GM19324 (cell line): ENCODE measurements around the gene HOMER3.
"Not testable (repeated sequence)": the region's sequence is repeated elsewhere in the genome, so short reads cannot be mapped to it uniquely, and the experiment has no call there.

Experiments
- ATAC-seq: cut with Tn5 transposase; IDR thresholded peaks from one replicate; pipeline ENCODE4 v1.9.1; 2021; ENCODE audit warnings: mild to moderate bottlenecking, moderate library complexity; ENCODE audit not compliant: unreplicated experiment, low FRiP score

The HOMER3 gene

GRCh38 chr19:18904334-18905057 lies 36.5 kb downstream of the HOMER3 start:
- ATAC-seq = no peak

- no peak for ATAC-seq
Measured at GRCh38 chr19:18903156-18904037, 37.6 kb downstream of the HOMER3 start.

DNA sequence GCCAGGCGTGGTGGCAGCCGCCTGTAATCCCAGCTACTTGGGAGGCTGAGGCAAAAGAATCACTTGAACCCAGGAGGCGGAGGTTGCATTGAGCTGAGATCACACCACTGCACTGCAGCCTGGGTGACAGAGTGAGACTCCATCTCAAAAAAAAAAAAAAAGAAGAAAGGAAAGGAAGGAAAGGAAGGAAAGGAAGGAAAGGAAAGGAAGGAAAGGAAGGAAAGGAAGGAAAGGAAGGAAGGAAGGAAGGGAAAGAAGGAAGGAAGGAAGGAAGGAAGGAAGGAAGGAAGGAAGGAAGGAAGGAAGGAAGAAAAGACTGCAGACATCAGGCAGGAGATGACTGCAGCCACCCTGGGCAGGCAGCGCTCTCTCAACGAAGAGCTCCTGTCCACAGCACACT lies 38.5 kb downstream of the HOMER3 start:
- not testable (repeated sequence) for ATAC-seq

GRCh38 chr19:18901491-18901890 lies 39.5 kb downstream of the HOMER3 start:
- no peak for ATAC-seq

DNA sequence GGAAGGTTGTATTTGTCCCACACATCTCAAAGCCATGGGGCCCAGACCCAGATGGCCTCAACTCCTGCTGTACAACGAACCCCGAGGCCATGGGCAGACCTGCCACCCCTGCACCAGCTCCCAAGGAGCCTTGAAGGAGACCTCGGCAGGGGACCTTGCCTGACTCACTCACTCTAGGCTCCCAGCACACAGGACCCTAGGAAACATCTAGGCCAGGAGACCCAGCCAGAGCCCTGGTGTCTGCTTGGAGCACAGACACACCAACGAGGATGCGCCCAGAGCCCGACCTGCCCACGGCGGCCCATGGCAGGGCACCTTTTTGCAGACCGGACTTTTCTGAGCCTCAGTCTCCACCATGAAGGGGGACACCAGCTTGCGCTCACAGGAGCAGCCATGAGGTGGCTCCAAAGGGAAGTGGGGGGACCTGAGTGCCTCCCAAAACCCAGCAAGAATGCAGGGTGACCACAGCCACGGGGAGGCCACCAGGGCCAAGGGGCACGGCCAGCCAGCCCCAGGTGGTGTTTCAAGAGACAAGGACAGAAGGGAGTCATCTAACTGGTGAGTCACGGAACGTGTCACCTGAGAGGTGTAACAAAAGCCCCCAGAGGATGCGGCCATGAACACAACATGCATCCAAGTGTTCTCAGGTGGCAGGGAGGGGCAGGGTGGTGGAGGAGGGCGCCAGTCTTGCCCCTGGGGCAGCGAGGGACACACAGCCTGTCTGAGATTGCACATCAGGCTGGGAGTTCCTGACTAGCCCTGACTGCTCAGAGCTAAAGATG lies 40.1 kb downstream of the HOMER3 start:
- no peak for ATAC-seq

- no peak for ATAC-seq
Measured at GRCh38 chr19:18899624-18900560, 41.1 kb downstream of the HOMER3 start.

- no peak for ATAC-seq
Measured at GRCh38 chr19:18898607-18899408, 42.2 kb downstream of the HOMER3 start.

DNA sequence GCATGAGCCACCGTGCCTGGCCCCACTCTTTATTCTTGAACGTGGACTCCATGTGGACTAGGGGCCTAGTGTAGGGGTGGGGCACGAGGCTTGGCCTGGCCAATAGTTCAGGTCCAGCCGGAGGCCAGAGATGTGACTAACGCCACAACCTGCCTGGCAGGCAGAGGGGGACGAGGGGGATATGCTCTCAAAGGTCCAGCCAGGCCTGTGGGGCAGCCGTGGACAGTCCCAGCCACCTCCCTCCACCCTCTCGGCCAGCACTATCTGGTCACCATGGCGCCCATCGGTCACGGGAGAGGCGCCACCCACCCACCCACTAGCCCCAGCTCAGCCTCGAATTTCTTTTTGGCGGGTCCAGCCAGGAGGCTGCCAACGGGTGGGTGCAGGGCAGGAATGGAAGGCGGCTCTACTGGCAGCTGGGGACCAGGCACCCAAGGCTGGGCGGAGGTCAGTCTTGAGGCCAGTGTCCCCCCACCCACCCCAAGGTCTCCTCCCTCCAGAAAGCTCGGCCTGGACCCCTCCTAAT lies 42.9 kb downstream of the HOMER3 start:
- no peak for ATAC-seq

DNA sequence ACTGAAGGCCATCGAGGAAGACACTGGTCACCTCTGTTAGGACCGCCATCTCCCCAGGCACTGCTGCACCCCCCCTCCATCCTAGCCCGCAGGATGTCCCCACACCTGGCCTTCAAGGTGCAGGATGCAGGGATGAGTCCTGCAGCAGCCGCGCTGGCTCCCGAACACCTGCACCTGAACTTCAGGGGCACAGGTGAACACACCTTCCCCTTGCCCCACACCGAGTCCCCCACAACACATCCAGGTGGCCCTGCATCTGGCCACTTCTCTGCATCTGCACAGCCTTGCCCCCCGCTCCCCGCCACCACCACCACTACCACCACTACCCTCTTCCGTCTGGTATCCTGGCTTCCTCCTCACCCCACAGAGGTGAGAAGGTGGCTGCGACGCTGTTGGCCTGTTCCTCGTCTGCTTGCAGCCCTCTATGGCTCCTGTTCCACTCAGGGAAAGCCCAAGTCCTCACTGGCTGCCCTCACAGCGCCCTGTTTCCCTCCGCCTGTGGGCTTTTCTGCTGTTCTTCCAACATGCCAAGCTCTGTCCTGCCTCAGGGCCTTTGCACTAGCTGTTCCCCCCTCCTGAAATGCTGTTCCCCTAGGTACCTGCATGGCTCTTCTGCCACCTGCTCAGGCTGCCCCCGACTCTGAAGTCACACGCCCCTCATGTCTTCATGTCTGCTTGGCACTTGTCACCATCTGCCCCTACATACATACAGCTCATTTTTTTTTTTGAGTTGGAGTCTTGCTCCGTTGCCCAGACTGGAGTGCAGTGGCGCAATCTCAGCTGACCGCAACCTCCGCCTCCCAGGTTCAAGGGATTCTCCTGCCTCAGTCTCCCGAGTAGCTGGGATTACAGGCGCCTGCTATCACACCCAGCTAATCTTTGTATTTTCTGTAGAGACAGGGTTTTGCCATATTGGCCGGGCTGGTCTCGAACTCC lies 43.7 kb downstream of the HOMER3 start:
- ATAC-seq = no peak

DNA sequence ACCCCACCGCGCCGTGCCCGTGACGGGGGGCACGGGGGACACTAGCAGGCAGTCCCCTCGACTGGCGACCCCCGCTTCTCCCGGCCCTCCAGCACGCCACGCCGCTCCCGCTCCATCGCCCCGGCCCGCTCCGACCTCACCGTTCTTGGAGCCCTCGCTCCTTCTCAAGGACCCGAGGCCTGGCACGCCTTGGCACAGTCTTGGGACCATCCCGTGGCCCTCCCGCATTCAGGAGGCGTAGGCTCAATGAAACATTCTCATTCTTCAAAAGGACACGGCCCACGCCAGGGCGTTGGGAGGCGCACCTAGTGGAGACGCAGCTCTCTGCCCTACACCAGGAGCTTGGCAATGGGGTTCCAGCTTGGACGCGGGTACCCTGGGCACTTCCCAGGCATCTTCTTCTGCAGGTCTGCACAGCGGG lies 44.6 kb downstream of the HOMER3 start:
- ATAC-seq = no peak

GRCh38 chr19:18895824-18896341 lies 45.1 kb downstream of the HOMER3 start, which contains the start of gene CERS1:
CERS1 (minus strand) TSS chr19:18896158; CDS start chr19:18896072, 86 bp downstream.
- no peak for ATAC-seq

DNA sequence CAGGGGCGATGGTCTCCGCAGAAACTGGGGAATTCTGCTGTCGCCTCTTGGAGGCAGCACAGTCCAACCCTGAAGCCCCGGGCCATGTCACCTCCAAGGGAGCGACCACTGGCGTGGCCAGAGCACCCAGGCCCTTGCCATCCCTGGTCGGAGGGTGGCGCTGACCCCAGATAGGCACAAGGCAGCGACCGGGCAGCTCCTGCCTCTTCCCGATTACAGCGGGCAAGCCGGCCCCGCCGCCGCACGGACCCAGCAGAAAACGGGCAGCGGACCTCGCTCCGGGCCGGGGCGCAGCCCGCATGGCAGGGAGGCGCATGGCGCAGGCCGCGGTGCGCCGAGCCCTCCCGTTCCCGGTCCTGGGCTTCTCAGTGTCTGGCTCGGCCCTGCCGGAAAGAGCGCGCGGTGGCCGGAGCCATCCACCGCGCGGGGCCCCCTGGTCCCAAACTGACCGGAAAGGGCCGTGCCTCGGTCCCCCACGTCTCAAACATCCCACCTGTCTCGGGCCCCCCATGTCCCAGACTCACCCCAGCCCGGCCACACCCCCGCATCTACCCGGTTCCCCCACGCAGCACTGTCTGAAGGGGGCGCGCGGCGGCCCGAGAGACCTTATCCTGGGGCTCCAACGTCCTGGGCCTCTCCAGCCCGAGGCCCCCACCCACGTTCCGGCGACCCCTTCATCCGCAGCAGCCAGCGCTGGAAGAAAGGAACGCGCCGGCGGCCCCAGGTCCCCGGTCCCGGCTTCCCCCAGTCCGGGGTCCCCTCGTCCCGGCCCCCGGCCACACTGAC lies 45.8 kb downstream of the HOMER3 start:
- ATAC-seq = no peak

DNA sequence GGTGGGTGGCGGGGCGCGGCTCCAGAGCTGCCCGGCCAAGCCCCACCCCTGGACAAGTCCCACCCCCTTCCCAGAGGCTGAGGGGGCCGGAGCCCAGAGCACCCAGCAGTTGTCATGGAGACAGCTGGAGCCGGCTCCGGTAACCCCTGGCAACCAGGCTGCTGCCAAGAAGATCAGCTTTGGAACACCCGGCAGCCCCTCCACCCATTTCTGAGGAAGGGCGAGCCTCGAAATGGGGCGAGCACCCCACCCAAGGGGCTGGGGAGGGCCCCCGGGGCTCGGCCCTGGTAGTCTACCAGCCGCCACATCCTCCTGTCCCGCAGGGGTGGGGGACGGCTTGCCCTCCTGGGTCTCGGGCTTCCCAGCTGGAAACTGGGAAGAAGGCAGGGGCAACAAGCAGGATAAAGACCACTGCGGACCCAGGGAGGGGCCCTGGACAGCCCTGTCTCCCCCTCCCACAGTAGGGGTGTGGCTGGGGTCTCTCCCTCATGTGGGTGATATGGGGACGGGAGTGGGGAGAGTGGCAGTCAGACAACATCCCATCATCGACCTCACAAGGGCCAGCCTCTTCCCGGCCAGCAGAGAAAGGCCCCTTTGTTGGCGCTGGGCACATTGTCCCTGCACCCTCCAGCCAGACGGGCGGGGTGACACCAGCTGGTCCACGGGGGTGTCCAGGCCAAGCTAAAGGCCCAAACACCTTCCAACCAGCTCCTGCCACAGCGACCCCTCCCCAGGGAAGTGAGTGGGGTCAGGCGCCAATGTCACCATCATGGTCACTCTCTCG lies 46.6 kb downstream of the HOMER3 start:
- ATAC-seq = no peak

DNA sequence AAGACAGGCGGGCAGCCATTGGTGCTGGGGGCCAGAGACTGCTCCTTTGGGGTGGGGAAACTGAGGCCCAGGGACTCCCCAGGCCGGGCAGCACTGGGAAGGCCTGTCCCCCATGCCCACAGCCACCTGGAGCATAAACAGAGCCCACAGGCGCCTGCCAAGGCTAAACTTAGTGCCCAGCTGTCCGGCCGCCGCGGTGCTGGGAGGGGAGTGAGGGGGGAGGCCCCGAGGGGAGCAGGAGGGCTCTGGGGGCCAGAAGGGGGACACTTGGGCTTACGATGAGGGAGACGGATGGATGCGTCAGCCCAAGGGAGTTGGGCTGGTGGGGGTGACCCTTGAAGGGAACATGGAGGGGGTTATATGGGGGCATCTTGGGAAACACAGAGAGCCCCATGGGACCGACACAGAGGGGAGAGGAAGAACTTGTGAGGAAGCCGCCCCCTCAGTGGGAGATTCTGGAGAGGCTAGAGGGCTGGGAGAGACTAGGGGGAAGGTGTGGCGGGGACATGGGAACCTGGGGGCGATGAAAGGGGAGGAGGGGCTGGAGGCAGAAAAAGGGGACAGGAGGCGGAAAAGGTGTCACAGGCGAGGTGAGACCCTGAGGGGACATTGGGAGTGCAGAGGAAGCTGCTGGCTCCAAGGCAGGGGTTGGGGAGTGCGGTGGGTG lies 47.3 kb downstream of the HOMER3 start:
- no peak for ATAC-seq

DNA sequence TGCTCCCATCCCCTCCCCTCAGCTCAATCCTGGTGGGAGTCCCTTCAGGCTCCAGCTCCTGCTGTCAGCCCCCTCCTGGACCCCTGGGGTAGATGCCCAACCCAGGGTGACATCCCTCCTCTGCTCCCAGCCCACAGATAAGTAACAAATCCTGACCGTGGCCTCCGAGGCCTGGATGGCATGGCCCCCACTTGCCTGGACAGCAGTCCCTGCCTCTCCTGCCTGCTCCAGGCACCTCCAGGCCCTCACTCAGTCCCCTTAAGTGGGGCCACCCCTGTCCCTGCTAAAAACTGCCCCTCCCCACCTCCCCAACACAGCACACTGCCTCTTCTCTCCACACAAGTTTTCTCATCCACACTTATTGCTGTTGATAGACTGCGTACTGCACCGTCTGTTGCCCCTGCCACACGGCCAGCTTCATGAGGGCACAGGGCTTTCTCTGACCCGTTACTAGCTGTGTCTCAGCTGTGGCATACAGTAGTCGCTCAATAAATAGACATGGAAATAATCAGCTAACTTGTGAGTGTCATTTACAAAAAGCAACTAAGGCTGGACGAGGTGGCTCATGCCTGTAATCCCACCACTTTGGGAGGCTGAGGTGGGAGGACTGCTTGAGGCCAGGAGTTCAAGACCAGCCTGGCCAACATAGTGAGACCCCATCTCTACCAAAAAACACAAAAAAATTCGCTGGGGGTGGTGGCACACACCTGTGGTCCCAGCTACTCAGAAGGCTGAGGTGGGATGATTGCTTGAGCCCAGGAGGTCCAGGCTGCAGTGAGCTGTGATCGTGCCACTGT lies 50.9 kb downstream of the HOMER3 start:
- no peak for ATAC-seq
